GM12878 (cell line): Measurements from ENCODE around the gene TROAP. TPM values are rescaled to one million over a fixed set of nuclear protein-coding genes. Genes with fewer than 3 reads are reported as not detected.

Source experiments
- ATAC-seq: fragments of 200-7000 bp; cut with Tn5 transposase; 3 replicates; pipeline ENCODE4 v1.9.1; 2020; ENCODE audit warnings: mild to moderate bottlenecking, moderate library complexity
- BruUV-seq: library from RNA; stranded (reverse); fragments of 400-500 nt; replicated peaks from 2 replicates; lab custom pipeline; 2021; lab: Mats Ljungman, UMichigan
- CTCF ChIA-PET: fragments of 300-600 bp; sonication (Branson Sonifier 250); formaldehyde crosslinking; extraction: SDS; loops from one replicate; lab custom pipeline; 2021; ENCODE audit warnings: inconsistent platforms; lab: Yijun Ruan, JAX
- POLR2A ChIA-PET: fragments of 350-600 bp; formaldehyde crosslinking; extraction: SDS; loops from one replicate; lab custom pipeline; 2021; ENCODE audit warnings: inconsistent platforms; lab: Charles Lee
- RAD21 ChIA-PET: fragments of 300-600 bp; sonication (Branson Sonifier 250); formaldehyde crosslinking; loops from one replicate; lab custom pipeline; 2023; ENCODE audit warnings: antibody characterized with exemption; ENCODE audit not compliant: unreplicated experiment; lab: Charles Lee
- SMC1A ChIA-PET: fragments of 300-600 bp; sonication (Branson Sonifier 250); formaldehyde crosslinking; loops from one replicate; lab custom pipeline; 2023; ENCODE audit not compliant: unreplicated experiment, uncharacterized antibody; lab: Charles Lee
- DNase-seq: peaks from one replicate; pipeline ENCODE4 v3.0.0-alpha.2; 2011; ENCODE audit warnings: low read depth, low spot score
- FAIRE-seq: peaks from 3 replicates; lab custom pipeline; 2011; peaks lifted over from hg19 to GRCh38; lab: Jason Lieb, UNC
- H2AFZ ChIP-seq: 2 replicates; pipeline ENCODE4 v1.6.0; 2011; ENCODE audit warnings: low read depth, low read length, control low read depth; ENCODE audit not compliant: control insufficient read depth
- H3K27ac ChIP-seq: 2 replicates; pipeline ENCODE4 v1.5.1; 2011; ENCODE audit warnings: control low read depth; ENCODE audit not compliant: control insufficient read depth, insufficient read depth
- H3K27me3 ChIP-seq, 2 experiments: replicated peaks in 1 of 2; 2 replicates each; pipeline versions ENCODE4 v1.6.0 to v1.6.1; 2011; ENCODE audit warnings: low read length in 1 of 2; ENCODE audit not compliant: control insufficient read depth in 2 of 2, insufficient read depth in 2 of 2
- H3K36me3 ChIP-seq, 2 experiments: 2 replicates each; pipeline ENCODE4 v1.5.1; 2011; ENCODE audit warnings: low read length in 1 of 2; ENCODE audit not compliant: control insufficient read depth in 2 of 2, insufficient read depth in 2 of 2
- H3K4me1 ChIP-seq: 2 replicates; pipeline ENCODE4 v1.6.1; 2011; ENCODE audit warnings: mild to moderate bottlenecking, low read length, moderate library complexity, mixed read lengths; ENCODE audit not compliant: control insufficient read depth, insufficient read depth
- H3K4me2 ChIP-seq: 2 replicates; pipeline ENCODE4 v1.6.0; 2011; ENCODE audit warnings: control low read depth; ENCODE audit not compliant: control insufficient read depth, insufficient read depth
- H3K4me3 ChIP-seq: fragments of 200-600 bp; sonication (generic); 2 replicates; pipeline ENCODE4 v1.5.1; 2016
- H3K79me2 ChIP-seq: 2 replicates; pipeline ENCODE4 v1.6.0; 2011; ENCODE audit warnings: low read length; ENCODE audit not compliant: control insufficient read depth, insufficient read depth
- H3K9ac ChIP-seq: 2 replicates; pipeline ENCODE4 v1.8.0; 2011; ENCODE audit warnings: low read length, control low read depth, mixed read lengths; ENCODE audit not compliant: control insufficient read depth, insufficient read depth
- H3K9me3 ChIP-seq: replicated peaks from 3 replicates; pipeline ENCODE4 v1.5.1; 2011; ENCODE audit warnings: mild to moderate bottlenecking, low read length; ENCODE audit not compliant: control insufficient read depth, insufficient read depth
- H4K20me1 ChIP-seq: 2 replicates; pipeline ENCODE4 v1.6.0; 2011; ENCODE audit not compliant: control insufficient read depth, insufficient read depth
- ATF2 ChIP-seq: IDR thresholded peaks from 2 replicates; pipeline ENCODE4 v1.6.1; 2012; ENCODE audit warnings: low read length, inconsistent platforms
- EGR1 ChIP-seq, 2 experiments: IDR thresholded peaks; 1 replicate in 1 of 2; 2 replicates in 1 of 2; pipeline ENCODE4 v1.6.1; 2011 to 2012; ENCODE audit warnings: low read depth in 2 of 2, low read length in 2 of 2, borderline replicate concordance in 1 of 2, mild to moderate bottlenecking in 1 of 2, moderate library complexity in 1 of 2
- ESRRA ChIP-seq: IDR thresholded peaks from 2 replicates; pipeline ENCODE4 v1.6.1; 2012; ENCODE audit warnings: mild to moderate bottlenecking, low read length, improper control_type of control experiment
- EZH2 ChIP-seq: IDR thresholded peaks from 2 replicates; pipeline ENCODE4 v1.6.1; 2012; ENCODE audit warnings: low read depth, mild to moderate bottlenecking, control low read depth, inconsistent platforms, low read length, borderline replicate concordance; ENCODE audit not compliant: control insufficient read depth
- HCFC1 ChIP-seq: fragments of 150-350 bp; IDR thresholded peaks from 2 replicates; pipeline ENCODE4 v1.6.1; 2014; ENCODE audit warnings: low read length
- HDAC6 ChIP-seq: fragments of 200-600 bp; sonication (generic); IDR thresholded peaks from one replicate; pipeline ENCODE4 v1.8.0; 2017; ENCODE audit warnings: antibody characterized with exemption; ENCODE audit not compliant: unreplicated experiment
- IRF3 ChIP-seq: fragments of 450-650 bp; IDR thresholded peaks from 2 replicates; pipeline ENCODE4 v1.6.1; 2014; ENCODE audit warnings: mild to moderate bottlenecking
- MAX ChIP-seq: IDR thresholded peaks from 2 replicates; pipeline ENCODE4 v1.6.1; 2012; ENCODE audit warnings: low read depth, low read length, improper control_type of control experiment
- MLLT1 ChIP-seq: fragments of 450-650 bp; IDR thresholded peaks from 2 replicates; pipeline ENCODE4 v1.6.1; 2016; ENCODE audit warnings: mild to moderate bottlenecking
- NR2F1 ChIP-seq: fragments of 450-650 bp; conservative IDR thresholded peaks from 2 replicates; pipeline ENCODE4 v1.6.1; 2017; ENCODE audit warnings: mild to moderate bottlenecking
- NRF1 ChIP-seq: conservative IDR thresholded peaks from 2 replicates; pipeline ENCODE4 v1.6.1; 2011; ENCODE audit warnings: mild to moderate bottlenecking, low read depth, low read length, improper control_type of control experiment
- PML ChIP-seq: IDR thresholded peaks from 2 replicates; pipeline ENCODE4 v1.6.1; 2012; ENCODE audit warnings: low read length, inconsistent platforms
- POU2F2 ChIP-seq: IDR thresholded peaks from 3 replicates; pipeline ENCODE4 v1.6.1; 2011; ENCODE audit warnings: low read depth, mild to moderate bottlenecking, low read length, borderline replicate concordance
- SMAD5 ChIP-seq: IDR thresholded peaks from 2 replicates; pipeline ENCODE4 v1.6.1; 2016; ENCODE audit warnings: antibody characterized with exemption, low read depth
- ZBTB4 ChIP-seq: fragments of 450-650 bp; formaldehyde crosslinking; IDR thresholded peaks from 2 replicates; pipeline ENCODE4 v1.4.0; 2022; ENCODE audit warnings: mild to moderate bottlenecking, moderate library complexity
- ZSCAN29 ChIP-seq: fragments of 450-650 bp; IDR thresholded peaks from 2 replicates; pipeline ENCODE4 v1.6.1; 2017; ENCODE audit warnings: mild to moderate bottlenecking, moderate library complexity
- WGBS: methylation state at CpG from one replicate; pipeline ENCODE4 v1.1.6; 2016; ENCODE audit warnings: low lambda C conversion rate; ENCODE audit not compliant: insufficient replicate concordance, insufficient coverage; ENCODE audit errors: missing lambda C conversion rate; 5-methylcytosine and 5-hydroxymethylcytosine counted together
- in situ Hi-C: fragments of 300-500 bp; cut with MboI; formaldehyde crosslinking; loops from 9 replicates; pipeline ENCODE4 v1.14.3; 2018; ENCODE audit warnings: mixed read lengths
- intact Hi-C: fragments of 100-400 bp; cut with micrococcal nuclease; formaldehyde crosslinking; loops from one replicate; pipeline ENCODE4 v1.14.2; 2022; ENCODE audit not compliant: unreplicated experiment
- polyA plus RNA-seq, 11 experiments: library from polyadenylated mRNA; depleted of rRNA in 4 of 11; unstranded in 6 of 11; stranded (reverse) in 5 of 11; fragments of >200 nt; fragmentation: Nextera tagmentation in 4 of 11; fragmentation: Illumina TruSeq in 1 of 11; extraction: Ambion mirVana in 4 of 11; extraction: Trizol in 1 of 11; gene quantifications; 1 replicate in 1 of 11; 2 replicates in 10 of 11; pipeline versions ENCODE4 v1.2.1 to v1.2.3, GENCODE V29; 2011 to 2016; ENCODE audit warnings: inconsistent platforms in 2 of 11, missing spikeins in 2 of 11, low read depth in 1 of 11
- total RNA-seq, 4 experiments: library from RNA; depleted of rRNA in 3 of 4; stranded (reverse); fragments of >200 nt in 3 of 4; fragmentation: Illumina TruSeq in 1 of 4; extraction: Trizol in 1 of 4; gene quantifications; 2 replicates each; pipeline versions ENCODE4 v1.2.1 to v1.2.3, GENCODE V29; 2013 to 2021

The TROAP gene
- total and polyA plus RNA-seq, 10 of the 15 experiments (the other 5 are each of a cell fraction or from before 2014, with no cell fraction given), result 26.8 to 93.7 (median 52.6) TPM

GRCh38 chr12:49293056-49293956 is 29.7 kb upstream of the TROAP start:
- Histone ChIP-seq H2AFZ (no peak overlapping the region), H3K27ac (no peak overlapping the region), H4K20me1 (no peaks in the 10 kb centered on the region), H3K9ac (no peak overlapping the region), H3K9me3 (no peaks in the 10 kb centered on the region), H3K36me3 (no peaks in the 10 kb centered on the region), H3K27me3 (peaks cover 19 to 20% of the 10 kb centered on the region in 2 experiments)
- no peak for DNase-seq
- BruUV-seq, result no TSS peak
- no peak for ATAC-seq
- SMC1A ChIA-PET, result no interaction called here
- POLR2A ChIA-PET, result interaction anchor here (1.7 kb wide), 1 partner anchor 30 kb away, joined by 4 read pairs; the partner anchor contains the start of gene TROAP
- CTCF ChIA-PET, result interaction anchor here (0.6 to 16.2 kb wide), 10 partner anchors 10 to 275 kb away, joined by 3 to 231 read pairs (median 6); partner anchors contain the start of genes DNAJC22 and TROAP
- WGBS, result 47% methylated on average over 18 of the region's 18 CpGs
- in situ Hi-C loops, result no loop called here
- intact Hi-C loops, result no loop called here
- TF ChIP-seq ZBTB4 (CRISPR knock-in tag), result no peak
- TF ChIP-seq IRF3, result no peak
- no peak for TF ChIP-seq MAX
- no peak for TF ChIP-seq POU2F2
- no peak for TF ChIP-seq MLLT1
- TF ChIP-seq EGR1 (IDR thresholded peaks at IDR 0.05; ENCODE audit: borderline replicate concordance in 1 of 2, low read depth in 2 of 2, low read length in 2 of 2), result no peak
- no peak for TF ChIP-seq EZH2
- TF ChIP-seq ESRRA, result no peak
- TF ChIP-seq ATF2, result no peak
- TF ChIP-seq SMAD5, result no peak
- TF ChIP-seq HDAC6, result no peak
- no peak for TF ChIP-seq ZSCAN29
- TF ChIP-seq NRF1, result no peak
- TF ChIP-seq NR2F1, result no peak
- no peak for TF ChIP-seq HCFC1
- TF ChIP-seq PML, result no peak
- TF ChIP-seq, all 136 proteins: peak for 0
- no peak overlapping the region for H3K4me2 ChIP-seq
- H3K4me3 ChIP-seq, result no peak overlapping the region
- H3K4me1 ChIP-seq, result peaks cover 8% of the 10 kb centered on the region
- no peaks in the 10 kb centered on the region for H3K79me2 ChIP-seq
- FAIRE-seq, result no peak
- RAD21 ChIA-PET, result interaction anchor here (1.2 to 2.4 kb wide), 3 partner anchors 49 to 65 kb away, joined by 3 to 6 read pairs (median 4); partner anchors contain the start of gene DNAJC22
